ENCODE results near the gene PRKAG3. TPM values are rescaled to one million over a fixed set of nuclear protein-coding genes. Genes with fewer than 3 reads are reported as not detected.

PRKAG3 gene
- total RNA-seq, 1 donor from 2014 or later: not detected

DNA sequence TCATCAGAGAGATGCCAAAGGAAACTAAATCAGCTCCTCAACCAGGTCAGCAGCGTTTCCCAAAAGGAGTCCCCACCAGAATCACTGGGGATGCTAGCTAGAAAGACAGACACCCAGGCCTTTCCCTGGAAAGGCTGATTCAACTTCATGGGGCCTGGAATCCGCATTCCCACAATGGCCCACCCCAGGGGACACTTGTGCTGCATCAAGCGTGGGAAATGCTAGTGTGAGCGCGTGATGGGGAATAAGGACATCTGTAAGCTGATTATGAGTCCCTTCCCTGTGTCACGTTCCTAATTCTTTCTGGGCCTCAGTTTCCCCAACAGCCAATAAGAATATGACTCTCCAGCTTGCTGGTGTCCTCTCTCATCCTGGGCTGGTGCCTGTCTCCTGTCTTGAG, 46.9 kb upstream of the PRKAG3 start:
- Histone ChIP-seq H3K27me3 (ENCODE audit: control insufficient read depth, insufficient read depth, low read length) (peaks cover 7% of the 10 kb centered on the region), H3K36me3 (ENCODE audit: control insufficient read depth, insufficient read depth, low read length) (no peaks in the 10 kb centered on the region), H3K4me3 (ENCODE audit: low read depth, low read length) (no peak overlapping the region)
- no peak for DNase-seq (ENCODE audit: low read depth)
- no peak for FAIRE-seq
- TF ChIP-seq, protein P1, sequence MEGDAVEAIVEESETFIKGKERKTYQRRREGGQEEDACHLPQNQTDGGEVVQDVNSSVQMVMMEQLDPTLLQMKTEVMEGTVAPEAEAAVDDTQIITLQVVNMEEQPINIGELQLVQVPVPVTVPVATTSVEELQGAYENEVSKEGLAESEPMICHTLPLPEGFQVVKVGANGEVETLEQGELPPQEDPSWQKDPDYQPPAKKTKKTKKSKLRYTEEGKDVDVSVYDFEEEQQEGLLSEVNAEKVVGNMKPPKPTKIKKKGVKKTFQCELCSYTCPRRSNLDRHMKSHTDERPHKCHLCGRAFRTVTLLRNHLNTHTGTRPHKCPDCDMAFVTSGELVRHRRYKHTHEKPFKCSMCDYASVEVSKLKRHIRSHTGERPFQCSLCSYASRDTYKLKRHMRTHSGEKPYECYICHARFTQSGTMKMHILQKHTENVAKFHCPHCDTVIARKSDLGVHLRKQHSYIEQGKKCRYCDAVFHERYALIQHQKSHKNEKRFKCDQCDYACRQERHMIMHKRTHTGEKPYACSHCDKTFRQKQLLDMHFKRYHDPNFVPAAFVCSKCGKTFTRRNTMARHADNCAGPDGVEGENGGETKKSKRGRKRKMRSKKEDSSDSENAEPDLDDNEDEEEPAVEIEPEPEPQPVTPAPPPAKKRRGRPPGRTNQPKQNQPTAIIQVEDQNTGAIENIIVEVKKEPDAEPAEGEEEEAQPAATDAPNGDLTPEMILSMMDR (IDR thresholded peaks at IDR 0.05; ENCODE audit: insufficient read depth, low read length, severe bottlenecking): no peak

DNA sequence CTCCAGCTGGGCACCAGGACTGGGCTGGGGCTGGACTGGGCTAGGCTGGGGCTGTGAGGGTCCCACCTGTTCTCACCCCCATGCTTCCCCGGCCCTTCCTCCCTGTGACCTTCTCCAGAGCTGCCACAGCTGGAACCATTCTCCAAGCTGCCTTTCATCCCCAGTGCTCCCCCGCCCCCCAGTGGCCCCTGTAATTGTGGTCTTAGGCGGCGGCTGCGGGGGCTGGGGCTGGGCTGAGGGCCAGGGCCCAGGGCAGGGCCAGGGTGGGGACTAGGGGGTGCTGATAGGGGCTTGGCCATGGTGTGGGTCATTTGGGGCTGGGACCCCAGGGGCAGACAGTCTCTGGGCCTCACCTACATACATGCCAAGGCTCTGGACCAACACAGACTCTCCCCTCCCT, 46.3 kb upstream of the PRKAG3 start:
- Histone ChIP-seq H3K27me3 (ENCODE audit: control insufficient read depth, insufficient read depth, low read length) (peaks cover 9% of the 10 kb centered on the region), H3K4me3 (ENCODE audit: low read depth, low read length) (no peak overlapping the region), H3K36me3 (ENCODE audit: control insufficient read depth, insufficient read depth, low read length) (no peaks in the 10 kb centered on the region)
- no peak for DNase-seq (ENCODE audit: low read depth)
- FAIRE-seq: no peak
- TF ChIP-seq, protein P1 (IDR thresholded peaks at IDR 0.05; ENCODE audit: insufficient read depth, low read length, severe bottlenecking): no peak

DNA sequence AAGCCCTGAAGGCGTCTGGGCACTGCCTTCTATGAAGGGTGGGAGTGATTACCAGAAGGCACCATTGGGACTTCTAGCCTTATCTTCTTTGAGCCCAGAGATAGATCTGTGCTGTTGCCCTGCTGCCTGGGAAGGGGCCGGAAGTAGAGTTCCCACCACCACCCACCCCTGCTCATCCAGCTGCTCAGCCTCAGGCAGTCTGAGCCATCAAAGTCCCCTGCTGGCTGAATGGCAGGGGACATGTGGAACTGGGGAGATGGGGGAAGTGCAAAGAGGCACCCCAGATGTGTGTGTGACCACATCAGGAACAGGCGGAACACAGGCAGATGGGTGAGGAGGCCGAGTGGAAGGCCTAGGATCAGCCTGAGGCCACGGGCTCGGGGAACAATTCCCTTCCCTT, 45.7 kb upstream of the PRKAG3 start:
- FAIRE-seq (no peak), DNase-seq (ENCODE audit: low read depth) (no peak)
- Histone ChIP-seq H3K4me3 (ENCODE audit: low read depth, low read length) (no peak overlapping the region), H3K36me3 (ENCODE audit: control insufficient read depth, insufficient read depth, low read length) (no peaks in the 10 kb centered on the region), H3K27me3 (ENCODE audit: control insufficient read depth, insufficient read depth, low read length) (peaks cover 11% of the 10 kb centered on the region)
- TF ChIP-seq, protein P1 (IDR thresholded peaks at IDR 0.05; ENCODE audit: insufficient read depth, low read length, severe bottlenecking): no peak

DNA sequence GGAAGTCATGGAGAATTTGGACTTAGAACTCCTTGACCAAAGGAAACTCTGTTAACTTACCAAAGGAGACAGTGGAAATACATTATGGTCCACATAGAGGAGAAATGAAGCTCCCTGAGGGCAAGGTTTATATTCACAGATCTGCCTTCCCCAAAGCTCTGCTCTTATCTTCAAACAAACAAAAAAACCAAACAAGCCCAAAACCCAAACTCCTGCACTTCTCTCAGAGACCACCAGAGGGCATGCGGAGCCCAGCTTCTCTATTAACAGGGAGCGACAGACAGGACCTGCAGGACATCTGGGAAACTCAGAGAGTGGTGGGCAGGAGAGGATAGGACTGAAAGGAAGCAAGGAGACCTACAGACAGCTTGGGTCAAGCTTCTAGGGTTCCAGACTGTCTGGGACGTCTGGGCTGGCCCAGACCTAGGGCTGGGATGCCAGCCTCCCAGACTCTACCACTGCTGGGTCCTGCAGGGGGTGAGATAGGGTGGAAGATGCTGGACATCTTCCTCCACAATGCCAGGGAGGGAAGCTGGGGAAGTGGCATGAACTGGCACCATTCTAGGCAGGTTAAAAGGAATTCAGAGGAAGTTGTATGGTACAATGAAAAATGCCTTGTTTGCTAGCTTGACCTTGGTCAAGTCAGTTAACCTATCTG, 45.1 kb upstream of the PRKAG3 start:
- no peak for FAIRE-seq
- Histone ChIP-seq H3K4me3 (ENCODE audit: low read depth, low read length) (no peak overlapping the region), H3K36me3 (ENCODE audit: control insufficient read depth, insufficient read depth, low read length) (no peaks in the 10 kb centered on the region), H3K27me3 (ENCODE audit: control insufficient read depth, insufficient read depth, low read length) (peaks cover 13% of the 10 kb centered on the region)
- peak; percentile 62 for DNase-seq (ENCODE audit: low read depth)
- TF ChIP-seq, protein P1 (IDR thresholded peaks at IDR 0.05; ENCODE audit: insufficient read depth, low read length, severe bottlenecking): peak; percentile 89

DNA sequence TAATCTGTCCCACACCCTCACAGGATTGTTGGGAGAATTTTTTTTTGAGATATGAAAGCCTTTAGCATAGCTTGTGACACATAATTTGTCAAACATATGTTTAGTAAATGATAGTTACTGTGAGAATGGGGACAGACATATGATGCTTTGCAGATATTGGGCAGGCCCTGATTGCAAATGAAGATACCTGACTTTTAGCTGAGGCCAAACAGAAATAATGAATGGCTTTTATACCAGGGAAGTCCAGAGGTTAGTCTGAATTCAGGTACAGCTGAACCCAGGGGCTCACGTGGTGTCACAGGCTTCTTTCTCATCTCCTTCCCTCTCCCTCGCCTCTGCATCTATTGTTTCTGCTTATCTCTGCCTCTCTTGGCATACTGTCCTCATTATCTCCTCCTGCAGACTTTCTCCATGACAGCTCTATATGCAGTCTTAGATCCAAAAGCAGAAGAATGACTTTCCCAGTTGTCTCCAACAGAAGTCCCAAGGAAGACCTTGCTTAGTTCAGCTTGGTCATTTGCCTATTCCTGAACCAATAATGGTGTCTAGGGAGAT, 44.2 kb upstream of the PRKAG3 start:
- TF ChIP-seq, protein P1 (IDR thresholded peaks at IDR 0.05; ENCODE audit: insufficient read depth, low read length, severe bottlenecking): no peak
- FAIRE-seq (no peak), DNase-seq (ENCODE audit: low read depth) (no peak)
- Histone ChIP-seq H3K36me3 (ENCODE audit: control insufficient read depth, insufficient read depth, low read length) (no peaks in the 10 kb centered on the region), H3K4me3 (ENCODE audit: low read depth, low read length) (no peak overlapping the region), H3K27me3 (ENCODE audit: control insufficient read depth, insufficient read depth, low read length) (peaks cover 16% of the 10 kb centered on the region)
